ENCODE measurements around the gene MYOZ2.

The MYOZ2 gene

GRCh38 chr4:119212234-119212963 is 76.8 kb downstream of the MYOZ2 start, which contains the start of gene USP53:
Gene USP53 (plus strand): TSS chr4:119212713. CDS start chr4:119239760, 27,047 bp downstream.
- no peak for ATAC-seq (ENCODE audit: insufficient read depth, low read depth)
- no peaks in the 10 kb centered on the region for H3K79me2 ChIP-seq (ENCODE audit: insufficient read depth, low read length)
- H3K27me3 ChIP-seq (ENCODE audit: insufficient read depth, low read length, poor library complexity) = no peaks in the 10 kb centered on the region
- H3K4me2 ChIP-seq (ENCODE audit: insufficient read depth, low read length) = no peak within 1 kb of the TSS
- no peak for TF ChIP-seq EZH2 (IDR thresholded peaks at IDR 0.05; ENCODE audit: borderline replicate concordance, low read depth, low read length, severe bottlenecking)
- TF ChIP-seq, protein P1, sequence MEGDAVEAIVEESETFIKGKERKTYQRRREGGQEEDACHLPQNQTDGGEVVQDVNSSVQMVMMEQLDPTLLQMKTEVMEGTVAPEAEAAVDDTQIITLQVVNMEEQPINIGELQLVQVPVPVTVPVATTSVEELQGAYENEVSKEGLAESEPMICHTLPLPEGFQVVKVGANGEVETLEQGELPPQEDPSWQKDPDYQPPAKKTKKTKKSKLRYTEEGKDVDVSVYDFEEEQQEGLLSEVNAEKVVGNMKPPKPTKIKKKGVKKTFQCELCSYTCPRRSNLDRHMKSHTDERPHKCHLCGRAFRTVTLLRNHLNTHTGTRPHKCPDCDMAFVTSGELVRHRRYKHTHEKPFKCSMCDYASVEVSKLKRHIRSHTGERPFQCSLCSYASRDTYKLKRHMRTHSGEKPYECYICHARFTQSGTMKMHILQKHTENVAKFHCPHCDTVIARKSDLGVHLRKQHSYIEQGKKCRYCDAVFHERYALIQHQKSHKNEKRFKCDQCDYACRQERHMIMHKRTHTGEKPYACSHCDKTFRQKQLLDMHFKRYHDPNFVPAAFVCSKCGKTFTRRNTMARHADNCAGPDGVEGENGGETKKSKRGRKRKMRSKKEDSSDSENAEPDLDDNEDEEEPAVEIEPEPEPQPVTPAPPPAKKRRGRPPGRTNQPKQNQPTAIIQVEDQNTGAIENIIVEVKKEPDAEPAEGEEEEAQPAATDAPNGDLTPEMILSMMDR (IDR thresholded peaks at IDR 0.05; ENCODE audit: borderline replicate concordance, extremely low read depth, low read length, poor library complexity, severe bottlenecking) = no peak
- H4K20me1 ChIP-seq (ENCODE audit: insufficient read depth, low read length) = no peaks in the 10 kb centered on the region
- H3K4me1 ChIP-seq (ENCODE audit: insufficient read depth, low read length) = no peaks in the 10 kb centered on the region
- H3K9me3 ChIP-seq (ENCODE audit: insufficient read depth, low read length, severe bottlenecking) = no peaks in the 10 kb centered on the region
- H3K4me3 ChIP-seq (ENCODE audit: low read depth in 1 of 2, low read length in 2 of 2) = no peak within 1 kb of the TSS
- no peak within 1 kb of the TSS for H3K9ac ChIP-seq (ENCODE audit: low read depth, low read length)
- H2AFZ ChIP-seq (ENCODE audit: low read depth, low read length) = no peak within 1 kb of the TSS
- DNase-seq = no peak
- no peaks in the 10 kb centered on the region for H3K36me3 ChIP-seq (ENCODE audit: insufficient read depth, low read length)
- no peak within 1 kb of the TSS for H3K27ac ChIP-seq (ENCODE audit: low read length)

DNA sequence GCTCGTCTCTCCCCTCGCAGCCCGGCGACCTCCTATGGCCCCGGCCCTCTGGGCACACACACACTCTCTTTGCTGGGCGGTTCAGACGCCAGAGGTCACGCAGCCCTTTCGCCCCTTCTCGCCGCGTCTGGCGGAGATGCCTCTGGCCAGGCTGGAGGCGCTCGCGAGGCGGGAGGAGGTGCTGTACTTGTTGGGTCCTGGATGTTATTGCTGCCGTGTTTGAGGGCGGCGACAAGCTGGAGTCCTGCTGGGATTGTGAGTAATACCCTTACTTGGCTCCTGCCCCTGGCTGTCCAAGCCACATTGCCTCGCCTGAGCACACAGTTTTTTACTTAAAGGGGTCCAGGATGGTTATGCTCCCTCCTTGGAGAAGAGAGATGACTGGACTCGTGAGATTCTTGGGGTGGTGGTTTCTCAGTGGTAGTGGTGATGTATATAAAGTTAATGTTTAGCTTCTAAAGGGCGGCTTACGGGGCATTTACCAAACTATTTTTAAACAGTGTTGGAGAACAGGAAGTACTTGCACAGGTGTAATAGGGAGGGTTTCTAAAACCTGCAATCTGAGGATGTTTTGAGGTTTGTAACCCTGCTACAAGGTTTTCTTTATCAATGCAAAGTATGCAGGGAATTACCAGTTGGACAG is 77.5 kb downstream of the MYOZ2 start:
- no peak for TF ChIP-seq EZH2 (IDR thresholded peaks at IDR 0.05; ENCODE audit: borderline replicate concordance, low read depth, low read length, severe bottlenecking)
- TF ChIP-seq, protein P1 (IDR thresholded peaks at IDR 0.05; ENCODE audit: borderline replicate concordance, extremely low read depth, low read length, poor library complexity, severe bottlenecking) = no peak
- Histone ChIP-seq H3K9me3 (ENCODE audit: insufficient read depth, low read length, severe bottlenecking) (no peaks in the 10 kb centered on the region), H3K36me3 (ENCODE audit: insufficient read depth, low read length) (no peaks in the 10 kb centered on the region), H2AFZ (ENCODE audit: low read depth, low read length) (no peak overlapping the region), H3K27ac (ENCODE audit: low read length) (no peak overlapping the region), H3K4me3 (ENCODE audit: low read depth in 1 of 2, low read length in 2 of 2) (no peak overlapping the region), H3K27me3 (ENCODE audit: insufficient read depth, low read length, poor library complexity) (no peaks in the 10 kb centered on the region), H3K9ac (ENCODE audit: low read depth, low read length) (no peak overlapping the region), H3K79me2 (ENCODE audit: insufficient read depth, low read length) (no peaks in the 10 kb centered on the region), H4K20me1 (ENCODE audit: insufficient read depth, low read length) (no peaks in the 10 kb centered on the region), H3K4me1 (ENCODE audit: insufficient read depth, low read length) (no peaks in the 10 kb centered on the region), H3K4me2 (ENCODE audit: insufficient read depth, low read length) (no peak overlapping the region)
- ATAC-seq (ENCODE audit: insufficient read depth, low read depth) (no peak), DNase-seq (no peak)

DNA sequence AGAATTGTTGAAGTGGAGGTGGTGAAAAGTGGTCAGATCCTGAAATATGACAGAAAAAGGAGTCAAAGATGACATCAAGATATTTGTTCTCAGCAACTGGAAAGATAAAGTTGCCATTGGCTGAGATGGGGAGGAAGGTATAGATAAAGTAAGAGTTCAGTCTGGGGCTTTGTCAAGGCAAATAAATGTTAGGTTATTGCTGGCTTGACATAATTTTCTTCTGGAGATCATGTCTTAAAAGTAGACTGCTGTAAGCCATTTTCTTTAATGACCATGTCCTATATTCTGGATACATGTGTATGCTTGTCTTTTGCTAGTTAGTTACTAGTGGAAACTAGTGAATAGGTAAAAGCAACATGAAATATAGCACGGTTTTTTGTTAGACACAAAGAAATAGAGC is 82.5 kb downstream of the MYOZ2 start:
- Histone ChIP-seq H3K27me3 (ENCODE audit: insufficient read depth, low read length, poor library complexity) (no peaks in the 10 kb centered on the region), H3K79me2 (ENCODE audit: insufficient read depth, low read length) (no peaks in the 10 kb centered on the region), H3K9me3 (ENCODE audit: insufficient read depth, low read length, severe bottlenecking) (no peaks in the 10 kb centered on the region), H2AFZ (ENCODE audit: low read depth, low read length) (no peak overlapping the region), H3K4me3 (ENCODE audit: low read depth in 1 of 2, low read length in 2 of 2) (no peak overlapping the region), H3K36me3 (ENCODE audit: insufficient read depth, low read length) (no peaks in the 10 kb centered on the region), H3K27ac (ENCODE audit: low read length) (no peak overlapping the region), H3K4me2 (ENCODE audit: insufficient read depth, low read length) (no peak overlapping the region), H3K4me1 (ENCODE audit: insufficient read depth, low read length) (no peaks in the 10 kb centered on the region), H4K20me1 (ENCODE audit: insufficient read depth, low read length) (no peaks in the 10 kb centered on the region), H3K9ac (ENCODE audit: low read depth, low read length) (no peak overlapping the region)
- no peak for TF ChIP-seq EZH2 (IDR thresholded peaks at IDR 0.05; ENCODE audit: borderline replicate concordance, low read depth, low read length, severe bottlenecking)
- TF ChIP-seq, protein P1 (IDR thresholded peaks at IDR 0.05; ENCODE audit: borderline replicate concordance, extremely low read depth, low read length, poor library complexity, severe bottlenecking) = no peak
- DNase-seq = no peak
- no peak for ATAC-seq (ENCODE audit: insufficient read depth, low read depth)

Measured in DND-41 (cell line).